Hepatocyte (in vitro differentiated cells): ENCODE results near the gene RBM33.

Experiments
- EZH2 ChIP-seq: fragments of 200-600 bp; sonication (generic); IDR thresholded peaks from 2 replicates; pipeline ENCODE4 v1.6.1; 2016; ENCODE audit warnings: antibody characterized with exemption, mild to moderate bottlenecking, borderline replicate concordance
- TF ChIP-seq, protein P1 (sequence below): fragments of 200-600 bp; sonication (generic); IDR thresholded peaks from 2 replicates; pipeline ENCODE4 v1.5.1; 2016; ENCODE audit warnings: antibody characterized with exemption, mild to moderate bottlenecking; ENCODE audit not compliant: poor library complexity

DNA sequence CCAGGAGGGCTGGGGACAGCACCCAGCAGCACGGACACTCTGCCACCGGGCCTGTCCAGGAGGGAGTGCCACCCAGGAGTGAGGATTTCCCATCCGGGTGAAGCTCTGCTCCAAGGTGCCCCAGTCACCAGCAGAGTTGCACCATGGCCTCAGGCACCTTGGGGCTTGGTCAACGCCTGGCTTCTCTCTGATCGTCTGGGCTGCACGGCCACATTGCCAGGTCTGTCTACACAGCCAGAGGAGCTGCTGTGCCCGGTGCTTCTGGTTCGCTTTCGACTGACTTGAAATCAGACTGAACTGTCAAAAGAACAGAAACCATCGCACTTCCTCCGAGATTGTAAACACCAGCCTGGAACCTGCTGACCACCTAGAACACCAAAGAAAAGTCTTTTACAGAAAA is 155.8 kb downstream of the RBM33 start:
- TF ChIP-seq, protein P1, sequence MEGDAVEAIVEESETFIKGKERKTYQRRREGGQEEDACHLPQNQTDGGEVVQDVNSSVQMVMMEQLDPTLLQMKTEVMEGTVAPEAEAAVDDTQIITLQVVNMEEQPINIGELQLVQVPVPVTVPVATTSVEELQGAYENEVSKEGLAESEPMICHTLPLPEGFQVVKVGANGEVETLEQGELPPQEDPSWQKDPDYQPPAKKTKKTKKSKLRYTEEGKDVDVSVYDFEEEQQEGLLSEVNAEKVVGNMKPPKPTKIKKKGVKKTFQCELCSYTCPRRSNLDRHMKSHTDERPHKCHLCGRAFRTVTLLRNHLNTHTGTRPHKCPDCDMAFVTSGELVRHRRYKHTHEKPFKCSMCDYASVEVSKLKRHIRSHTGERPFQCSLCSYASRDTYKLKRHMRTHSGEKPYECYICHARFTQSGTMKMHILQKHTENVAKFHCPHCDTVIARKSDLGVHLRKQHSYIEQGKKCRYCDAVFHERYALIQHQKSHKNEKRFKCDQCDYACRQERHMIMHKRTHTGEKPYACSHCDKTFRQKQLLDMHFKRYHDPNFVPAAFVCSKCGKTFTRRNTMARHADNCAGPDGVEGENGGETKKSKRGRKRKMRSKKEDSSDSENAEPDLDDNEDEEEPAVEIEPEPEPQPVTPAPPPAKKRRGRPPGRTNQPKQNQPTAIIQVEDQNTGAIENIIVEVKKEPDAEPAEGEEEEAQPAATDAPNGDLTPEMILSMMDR = no peak
- no peak for TF ChIP-seq EZH2
